Glomerular endothelial cell (primary cell): ENCODE results near the gene RNASE4. TPM values are rescaled to one million over a fixed set of nuclear protein-coding genes. Genes with fewer than 3 reads are reported as not detected.
"Not testable (repeated sequence)": the region's sequence is repeated elsewhere in the genome, so short reads cannot be mapped to it uniquely, and the experiment has no call there.

ENCODE experiments used
- DNase-seq: peaks from one replicate; pipeline ENCODE4 v3.0.0-alpha.2; 2011; ENCODE audit warnings: low read depth, low spot score; ENCODE audit errors: extremely low read depth
- total RNA-seq: library from RNA; depleted of rRNA; stranded (reverse); fragments of >200 nt; gene quantifications from 2 replicates; pipeline ENCODE4 v1.2.3, GENCODE V29; 2015

The RNASE4 gene
- total RNA-seq, 1 donor from 2014 or later, result 7.8 TPM

DNA sequence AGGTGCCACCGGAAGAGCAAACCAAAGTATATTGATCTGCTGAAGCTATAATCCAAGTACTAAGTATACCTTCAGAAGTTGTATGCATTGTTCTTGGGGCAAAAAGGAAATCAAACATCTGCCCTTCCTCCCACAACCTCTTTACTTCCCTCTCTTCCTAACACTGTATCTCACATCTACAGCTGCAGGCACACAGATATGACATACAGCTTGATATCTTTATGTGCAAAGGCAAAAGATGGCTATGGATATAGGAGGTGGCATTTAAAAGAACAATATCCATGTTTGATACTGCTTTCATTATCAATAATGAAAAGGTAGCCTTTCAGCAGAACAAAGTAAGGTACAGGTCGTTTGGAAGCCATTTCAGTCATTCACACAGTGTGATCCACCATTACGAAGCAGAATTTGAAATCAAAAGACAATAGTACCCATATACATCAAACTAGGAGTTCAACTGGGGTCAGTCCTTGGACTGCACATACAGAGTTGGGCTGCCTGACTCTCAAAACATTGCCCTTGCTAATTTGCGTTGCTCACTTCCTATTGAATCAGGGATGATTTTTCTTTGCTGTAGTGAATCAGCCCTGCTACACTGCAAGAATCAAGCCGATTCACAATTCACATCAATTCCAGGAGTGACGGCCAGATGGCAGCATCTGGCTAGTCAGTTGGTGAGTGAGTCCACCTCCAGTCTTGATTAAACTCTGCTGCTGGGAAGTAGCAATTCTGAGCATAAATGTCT, 13.1 kb downstream of the RNASE4 start:
- DNase-seq, result no peak

DNA sequence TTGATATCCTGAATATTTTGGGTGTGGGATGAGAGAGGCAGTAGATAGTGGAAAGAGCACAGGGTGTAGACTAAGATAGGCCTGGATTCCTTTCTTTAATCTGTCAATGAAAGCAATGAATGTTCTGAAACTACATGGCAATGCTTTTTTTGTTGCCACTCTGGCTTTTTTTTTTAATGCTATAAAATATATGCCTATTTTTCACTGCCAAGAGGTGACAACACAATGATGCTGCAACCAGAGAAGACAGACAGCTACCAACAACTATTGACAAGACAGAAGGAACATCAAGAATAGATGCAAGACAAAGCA, 13.6 kb downstream of the RNASE4 start:
- DNase-seq, result no peak

DNA sequence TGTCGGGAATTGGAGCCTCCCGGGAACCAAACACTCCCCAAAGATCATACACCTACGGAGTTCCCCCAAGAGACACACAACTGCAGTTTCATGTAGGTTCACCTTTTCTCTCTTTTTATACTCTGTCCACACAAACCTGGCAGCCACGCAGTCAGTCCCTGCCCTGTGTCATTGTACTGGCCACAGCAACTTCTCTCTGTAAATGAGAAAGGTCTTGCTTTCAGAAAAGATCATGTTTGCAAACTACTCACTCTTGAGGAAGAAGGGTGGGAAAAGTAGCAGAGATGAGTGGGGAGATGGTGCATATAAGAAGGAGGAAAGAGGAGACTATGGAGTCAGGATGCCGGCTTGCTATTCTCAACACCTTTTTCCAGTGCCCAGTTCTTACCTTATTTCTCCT, 14.6 kb downstream of the RNASE4 start:
- no peak for DNase-seq

DNA sequence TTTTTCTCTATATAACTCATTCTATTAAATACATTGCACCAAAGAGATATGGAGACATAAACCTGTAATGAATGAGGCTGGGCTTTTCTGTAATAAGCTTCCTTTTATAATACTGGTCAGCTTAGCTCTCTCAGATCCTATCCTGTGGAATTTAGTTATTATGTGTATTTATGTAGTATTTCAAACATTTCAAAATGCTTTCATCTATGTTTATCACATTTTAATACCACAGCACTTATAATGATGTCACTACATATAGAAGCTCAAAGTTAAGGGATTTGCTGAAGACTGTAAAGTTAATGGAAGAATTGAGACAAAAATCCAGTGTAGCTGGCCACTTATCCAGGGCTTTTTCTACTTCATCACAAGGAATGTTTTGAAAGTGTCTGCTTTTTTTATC, 15.6 kb downstream of the RNASE4 start:
- no peak for DNase-seq

DNA sequence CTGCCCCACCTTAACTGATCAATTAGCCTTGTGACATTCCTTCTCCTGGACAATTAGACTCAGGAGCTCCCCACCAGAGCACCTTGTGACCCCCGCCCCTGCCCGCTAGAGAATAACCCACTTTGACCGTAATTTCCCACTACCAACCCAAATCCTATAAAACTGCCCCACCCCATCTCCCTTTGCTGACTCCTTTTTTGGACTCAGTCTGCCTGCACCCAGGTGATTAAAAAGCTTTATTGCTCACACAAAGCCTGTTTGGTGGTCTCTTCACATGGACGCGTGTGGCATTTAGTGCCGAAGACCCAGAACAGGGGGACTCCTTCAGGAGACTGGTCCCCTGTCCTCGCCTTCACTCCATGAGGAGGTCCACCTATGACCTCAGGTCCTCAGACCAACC, 16.6 kb downstream of the RNASE4 start:
- DNase-seq, result not testable (repeated sequence)

DNA sequence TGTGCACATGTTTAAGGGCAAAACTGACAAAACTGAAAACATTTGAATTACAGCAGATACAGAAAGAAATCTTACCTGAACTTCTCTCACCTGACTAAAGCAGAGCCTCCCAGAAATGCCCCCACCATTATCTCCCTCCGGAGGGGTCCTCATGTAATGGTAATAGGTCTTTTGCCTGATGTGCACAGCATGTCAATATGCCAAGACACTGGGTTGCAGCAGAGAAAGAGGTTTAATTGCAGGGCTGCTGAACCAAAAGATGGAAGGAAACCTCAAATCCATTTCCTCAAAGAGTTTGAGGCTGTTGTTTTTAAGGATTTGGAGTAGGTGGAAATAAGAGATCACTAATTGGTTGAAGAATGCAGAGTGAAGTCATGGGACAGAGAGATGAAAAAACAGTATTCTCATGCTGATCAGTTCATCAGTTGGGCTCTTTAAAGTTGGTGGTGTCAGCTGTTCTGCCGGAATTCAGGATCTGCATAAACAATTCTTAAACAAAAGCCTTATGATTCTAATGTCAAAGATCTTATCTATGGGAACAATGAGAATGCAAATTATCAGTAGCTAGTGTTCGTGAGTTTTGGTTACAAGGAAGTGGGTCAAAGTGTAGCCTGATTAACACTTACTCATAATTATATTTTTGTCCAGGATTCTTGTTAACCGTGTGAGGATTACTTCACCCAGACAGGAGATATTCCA, 22.4 kb downstream of the RNASE4 start:
- no peak for DNase-seq

DNA sequence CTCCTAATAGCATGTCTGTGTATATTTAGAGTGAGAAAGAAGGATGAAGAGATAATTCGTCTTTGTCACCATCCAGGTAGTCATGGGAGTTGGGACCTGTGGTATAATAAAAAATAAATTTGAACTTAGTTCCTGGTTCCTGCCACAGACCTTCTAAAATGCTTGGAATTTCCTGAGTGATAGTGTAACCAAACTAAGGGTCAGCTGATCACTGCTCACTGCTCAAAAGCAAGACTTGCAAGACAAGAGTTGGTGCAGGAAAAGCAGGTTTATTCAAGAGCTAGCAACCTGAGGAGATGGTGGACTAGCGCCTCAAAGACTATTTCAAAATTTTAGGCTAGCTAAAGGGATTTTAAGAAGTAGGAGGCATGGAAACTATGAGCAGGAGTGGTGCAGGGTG, 23.3 kb downstream of the RNASE4 start:
- DNase-seq, result no peak

DNA sequence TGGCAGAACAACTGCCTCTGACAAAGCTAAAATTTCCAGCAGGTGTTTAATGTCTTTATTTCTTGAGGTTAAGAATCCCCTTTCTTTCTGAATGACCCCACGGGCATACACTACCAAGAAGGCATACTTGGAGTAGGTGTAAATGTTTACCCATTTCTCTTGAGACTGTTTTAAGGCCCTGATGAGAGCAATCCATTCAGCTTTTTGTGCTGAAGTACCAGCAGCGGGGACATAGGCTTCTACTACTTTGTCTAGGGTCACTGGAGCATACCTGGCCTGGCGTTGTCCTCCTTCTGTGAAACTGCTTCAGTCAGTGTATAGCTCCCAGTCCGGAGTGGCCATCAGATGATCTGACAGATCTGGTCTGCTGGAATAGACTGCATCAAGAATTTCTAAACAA, 26.9 kb downstream of the RNASE4 start:
- no peak for DNase-seq

DNA sequence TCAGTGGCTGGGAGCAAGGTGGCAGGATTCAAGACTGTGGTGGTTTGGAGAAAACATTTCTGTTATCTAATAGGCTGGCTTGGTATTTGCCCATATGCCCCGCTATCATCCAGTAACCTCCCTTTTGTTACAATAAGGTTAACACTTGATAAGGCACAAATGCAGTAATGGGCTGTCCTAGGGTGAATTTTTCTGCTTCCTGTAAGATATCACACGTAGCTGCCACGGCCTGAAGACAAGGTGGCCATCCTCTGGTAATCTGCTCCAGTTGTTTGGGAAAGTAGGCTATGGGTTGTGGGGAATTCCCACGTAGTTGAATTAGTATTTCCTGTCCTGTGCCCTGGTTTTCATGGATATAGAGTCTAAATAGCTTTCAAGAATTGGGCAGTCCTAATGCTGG, 27.3 kb downstream of the RNASE4 start:
- DNase-seq, result no peak

DNA sequence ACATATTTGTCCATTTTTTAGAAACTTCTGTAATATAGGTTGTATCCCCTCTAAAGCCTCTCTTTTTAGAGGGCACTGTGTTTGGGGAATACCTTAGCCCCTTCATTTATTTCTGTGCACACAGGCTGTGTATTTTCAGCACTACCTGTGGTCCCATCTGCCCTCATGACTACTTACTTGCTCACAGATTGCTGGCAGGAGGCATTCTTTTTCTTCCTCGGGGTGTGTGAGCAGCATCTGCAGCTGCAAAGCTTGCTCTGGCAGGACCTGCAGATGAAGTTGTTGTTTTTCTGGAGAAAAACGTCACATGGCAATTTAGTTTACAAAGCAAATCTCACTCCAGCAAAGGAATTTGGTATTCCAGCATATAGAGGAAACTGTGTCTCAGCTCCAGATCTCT, 28.5 kb downstream of the RNASE4 start:
- DNase-seq, result no peak

DNA sequence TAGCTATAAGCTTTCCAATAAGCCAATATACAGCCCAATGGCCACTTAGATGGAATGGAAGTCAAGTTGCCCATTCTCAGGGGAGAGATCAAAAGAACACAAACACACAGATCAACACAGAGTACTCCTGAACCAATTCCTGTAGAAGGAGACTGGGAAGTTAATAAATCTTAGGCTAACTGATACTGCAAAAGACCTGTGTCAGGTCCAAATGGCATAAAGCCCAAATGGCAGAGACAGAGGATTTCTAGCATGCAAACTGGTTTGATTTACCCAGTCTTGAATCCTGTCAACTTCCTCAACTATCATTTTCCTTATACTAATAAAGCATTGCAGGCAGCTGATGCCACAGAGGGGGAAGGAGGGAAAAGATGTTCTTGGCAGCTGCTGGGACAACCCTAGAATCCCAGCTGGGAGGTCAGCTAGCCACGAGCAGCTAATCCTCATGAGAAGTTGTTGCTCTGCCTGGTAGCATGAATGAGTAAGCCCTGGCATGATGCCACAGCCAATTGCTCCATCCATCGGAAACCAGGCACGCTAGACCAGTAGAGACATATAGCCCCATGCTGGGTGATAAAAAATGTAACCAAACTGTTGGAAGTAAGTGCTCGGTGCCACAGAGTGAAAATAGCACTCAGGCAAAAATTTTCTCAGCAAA, 30.4 kb downstream of the RNASE4 start:
- DNase-seq, result no peak

DNA sequence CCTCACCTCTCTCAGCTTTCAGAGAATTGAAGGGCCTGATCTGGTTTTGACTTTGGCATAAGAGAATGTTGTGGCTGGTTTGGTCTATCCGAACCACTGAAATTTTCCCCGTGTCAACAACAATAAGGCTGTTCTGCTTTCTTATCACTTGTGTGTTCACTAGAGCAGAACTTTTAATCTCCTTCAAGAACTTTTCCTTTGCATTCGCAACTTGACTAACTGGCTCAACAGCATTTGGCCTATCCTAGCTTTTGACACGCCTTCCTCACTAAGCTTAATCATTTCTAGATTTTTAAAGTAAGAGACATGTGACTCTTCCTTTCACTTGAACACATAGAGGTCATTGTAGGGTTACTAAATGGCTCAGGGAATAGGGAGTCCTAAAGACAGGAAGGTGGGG, 35.4 kb downstream of the RNASE4 start:
- DNase-seq, result no peak

DNA sequence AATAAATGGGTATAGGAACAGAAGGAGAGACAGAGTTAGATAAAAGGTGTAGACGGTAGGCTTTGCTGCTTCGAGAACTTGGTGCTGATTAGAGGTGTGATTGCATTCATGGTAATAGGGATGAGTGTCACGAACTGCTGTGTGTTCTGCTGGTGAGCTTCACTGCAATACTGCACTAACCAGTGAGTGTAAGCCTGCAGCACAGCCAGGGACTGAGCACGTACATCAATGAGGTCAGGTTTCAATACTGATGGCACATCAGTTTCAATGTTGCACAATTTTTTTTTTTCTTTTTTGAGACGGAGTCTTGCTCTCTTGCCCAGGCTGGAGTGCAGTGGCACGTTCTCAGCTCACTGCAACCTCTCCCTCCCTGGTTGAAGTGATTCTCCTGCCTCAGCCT, 36.4 kb downstream of the RNASE4 start:
- DNase-seq, result no peak

DNA sequence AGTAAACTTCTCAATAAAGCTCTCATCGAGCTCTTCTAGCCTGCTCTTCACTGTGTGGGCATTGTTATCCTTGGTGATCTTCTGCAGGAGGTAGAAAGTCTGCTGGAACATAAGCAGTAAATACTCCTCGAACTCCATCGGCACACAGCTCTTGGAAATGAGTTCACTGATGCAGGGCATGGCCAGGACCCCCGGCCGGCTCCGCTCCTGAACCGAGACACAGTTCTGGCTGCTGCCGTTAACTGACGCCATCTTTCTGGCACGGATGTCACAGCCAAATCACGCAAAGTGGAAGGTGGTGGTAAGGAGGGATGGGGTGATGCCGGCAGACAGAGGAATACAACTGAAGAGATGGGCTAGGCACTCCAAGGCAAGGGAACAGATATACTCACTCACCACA, 37.7 kb downstream of the RNASE4 start:
- DNase-seq, result no peak

DNA sequence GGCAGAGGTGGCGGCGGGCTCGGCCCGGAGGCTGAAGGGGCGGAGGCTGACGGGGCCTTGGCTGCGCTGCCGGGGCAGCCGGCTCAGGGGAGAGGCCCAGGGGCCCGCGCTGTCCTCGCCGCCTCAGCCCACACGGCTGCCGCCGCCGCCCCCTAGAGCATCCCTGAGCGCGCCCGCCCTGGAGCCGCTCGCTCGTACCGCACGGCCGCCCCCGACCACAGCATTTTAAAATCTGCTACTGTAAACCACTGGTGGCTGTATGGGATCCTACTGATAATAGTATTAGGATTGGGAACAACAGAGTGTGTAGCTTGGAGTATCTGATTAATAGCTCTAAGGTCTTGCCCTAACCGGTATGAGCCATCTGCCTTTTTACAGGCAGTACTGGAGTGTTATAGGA, 39.1 kb downstream of the RNASE4 start:
- DNase-seq, result no peak

DNA sequence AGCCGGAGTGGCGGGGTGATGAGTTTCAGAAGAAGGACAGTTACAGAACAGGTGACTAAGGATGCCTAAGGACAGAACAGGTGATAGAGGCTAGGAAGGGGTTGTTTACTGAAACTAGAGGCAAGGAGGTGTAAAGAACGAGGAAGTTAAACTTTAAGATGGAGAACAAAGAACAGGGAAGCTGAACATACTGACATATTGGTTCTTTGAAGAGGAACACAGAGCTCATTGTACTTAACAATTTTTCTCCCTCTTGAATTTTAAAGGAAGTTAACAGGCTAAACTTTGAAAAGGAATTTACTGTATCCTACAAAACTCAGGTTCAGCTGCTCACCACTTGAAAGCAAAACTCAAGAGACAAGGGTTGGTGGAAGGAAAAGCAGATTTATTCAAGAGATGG, 41.8 kb downstream of the RNASE4 start:
- not testable (repeated sequence) for DNase-seq

DNA sequence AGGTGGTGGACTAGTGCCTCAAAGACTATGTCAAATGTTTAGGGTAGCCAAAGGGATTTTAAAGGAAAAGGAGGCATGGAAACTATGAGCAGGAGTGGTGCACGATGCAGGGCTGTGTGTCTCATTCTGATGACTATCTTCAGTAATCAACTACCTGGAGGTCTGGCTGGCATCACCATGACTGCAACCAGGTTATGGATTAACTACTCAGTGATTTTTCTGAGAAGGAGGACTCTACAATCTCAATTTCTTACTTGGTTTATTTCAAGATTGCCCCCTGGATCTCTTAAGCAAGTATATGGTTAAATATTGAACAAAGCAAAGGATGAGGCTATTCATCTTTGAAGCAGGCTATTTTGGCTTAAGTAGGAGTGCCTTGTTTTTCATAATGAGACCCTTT, 42.2 kb downstream of the RNASE4 start:
- DNase-seq, result no peak

DNA sequence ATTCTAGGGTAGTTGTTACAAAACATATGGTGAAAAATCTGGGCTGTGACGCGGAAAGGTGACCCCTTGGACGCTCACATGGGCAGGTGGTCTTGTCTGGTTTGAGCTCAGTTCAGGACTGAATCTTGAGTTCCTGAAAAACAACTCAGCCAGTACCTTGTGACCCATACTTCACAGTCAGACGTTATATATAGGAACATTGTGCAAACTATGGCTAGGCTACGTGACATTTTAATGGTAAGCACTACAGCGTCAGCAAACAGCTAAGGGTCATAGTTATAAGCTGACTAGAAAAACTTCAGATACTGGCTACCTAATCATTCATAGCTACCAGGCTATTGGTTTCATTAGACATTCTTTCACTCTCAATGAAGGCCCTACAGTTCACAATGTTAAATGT, 46.5 kb downstream of the RNASE4 start:
- no peak for DNase-seq

DNA sequence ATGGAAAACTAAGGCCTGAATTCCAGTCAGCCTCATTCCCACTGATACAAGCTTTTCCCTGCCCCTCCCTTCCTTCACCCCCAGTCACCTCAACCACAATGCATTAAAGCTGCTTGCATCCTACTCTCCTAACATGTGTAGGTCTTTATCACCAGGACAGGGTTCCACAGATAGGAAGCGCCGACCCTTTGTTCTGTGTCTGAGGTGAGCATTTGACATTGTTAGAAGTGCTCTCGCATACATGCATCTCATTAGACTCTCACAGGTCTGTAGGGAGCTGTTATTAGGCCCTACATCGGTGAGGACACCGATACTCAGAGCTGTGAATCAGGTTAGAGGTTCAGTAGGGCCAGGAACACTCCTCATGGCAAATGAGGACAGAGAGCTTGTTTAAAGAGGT, 48.1 kb downstream of the RNASE4 start:
- no peak for DNase-seq

DNA sequence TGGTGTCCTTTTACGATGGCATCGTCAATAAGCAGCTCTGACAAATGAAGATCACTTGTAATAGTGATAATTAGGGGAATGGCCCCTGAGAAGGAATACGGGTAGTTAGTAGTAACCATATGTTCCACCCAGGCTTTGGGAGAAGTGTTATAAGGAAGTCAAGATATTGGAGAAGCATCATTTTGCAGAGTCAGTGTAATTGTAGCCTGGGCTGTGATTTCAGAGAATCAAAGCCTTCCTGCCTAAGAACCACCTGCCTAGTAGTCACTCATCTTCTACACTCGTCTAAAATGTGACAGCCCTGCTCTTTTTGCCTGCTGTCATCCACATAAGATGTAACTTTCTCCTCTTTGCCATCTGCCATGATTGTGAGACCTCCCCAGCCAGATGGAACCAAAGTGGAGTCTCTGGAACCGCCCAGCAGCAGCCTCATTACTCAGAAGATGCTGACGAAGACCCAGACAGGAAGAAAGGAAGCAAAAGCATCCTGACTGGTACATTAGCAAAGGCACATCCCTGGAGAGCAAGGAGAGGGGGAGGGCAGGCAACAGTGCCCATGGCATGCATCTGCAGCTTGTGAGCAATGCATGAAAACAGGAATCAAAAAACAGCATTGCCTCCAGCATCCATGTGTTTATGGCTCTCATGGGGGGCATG, 48.7 kb downstream of the RNASE4 start:
- DNase-seq, result no peak

DNA sequence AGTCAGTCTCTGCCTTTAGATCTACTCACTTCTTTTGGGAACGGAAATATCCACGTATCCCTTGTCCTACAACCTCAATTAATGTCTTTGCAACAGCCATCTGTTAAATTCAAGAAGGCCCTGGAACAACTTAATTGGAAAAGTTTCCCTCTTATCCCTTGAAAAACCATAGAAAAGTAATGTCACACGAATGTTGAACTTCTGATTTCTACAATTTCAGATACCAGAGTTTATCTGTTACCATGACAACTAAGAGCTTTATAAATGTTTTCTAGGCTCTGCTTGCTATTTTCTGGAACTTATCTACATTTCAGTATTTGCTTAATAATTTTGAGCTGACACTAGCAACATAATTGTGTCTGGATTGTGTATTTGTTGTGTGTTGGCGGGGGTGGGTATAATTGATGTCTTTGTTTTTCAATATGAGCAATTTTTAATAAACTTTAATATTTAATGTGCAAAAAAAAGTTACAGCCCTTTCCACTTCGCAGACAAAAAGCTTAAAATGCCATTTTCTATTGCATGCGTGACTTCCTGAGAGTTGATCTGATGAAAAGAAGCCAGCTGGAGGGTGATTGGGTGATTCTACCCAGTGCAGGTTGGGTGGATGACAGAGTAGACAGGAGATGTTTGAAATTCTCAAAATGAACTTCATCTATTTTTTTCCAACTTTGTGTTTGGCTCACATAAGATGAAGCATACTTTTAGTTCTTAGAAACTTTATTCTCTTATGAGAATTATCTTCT, 49.5 kb downstream of the RNASE4 start:
- no peak for DNase-seq
